Thyroid gland (tissue), 4 donors: Measurements from ENCODE around the gene NKAIN4.

Experiments used
- CTCF ChIP-seq, 6 experiments: fragments of 200-600 bp in 3 of 6; fragments of 450-650 bp in 3 of 6; sonication (generic) in 3 of 6; IDR thresholded peaks; one replicate each; pipeline ENCODE4 v1.5.1; 2016 to 2019; ENCODE audit warnings: antibody characterized with exemption in 6 of 6, mild to moderate bottlenecking in 2 of 6, inconsistent platforms in 1 of 6, moderate library complexity in 1 of 6
- POLR2A ChIP-seq, 2 donors: fragments of 450-650 bp; IDR thresholded peaks; one replicate each; pipeline ENCODE4 v1.6.1; 2017; ENCODE audit warnings: antibody characterized with exemption in 2 of 2, mild to moderate bottlenecking in 2 of 2, moderate library complexity in 1 of 2

DNA sequence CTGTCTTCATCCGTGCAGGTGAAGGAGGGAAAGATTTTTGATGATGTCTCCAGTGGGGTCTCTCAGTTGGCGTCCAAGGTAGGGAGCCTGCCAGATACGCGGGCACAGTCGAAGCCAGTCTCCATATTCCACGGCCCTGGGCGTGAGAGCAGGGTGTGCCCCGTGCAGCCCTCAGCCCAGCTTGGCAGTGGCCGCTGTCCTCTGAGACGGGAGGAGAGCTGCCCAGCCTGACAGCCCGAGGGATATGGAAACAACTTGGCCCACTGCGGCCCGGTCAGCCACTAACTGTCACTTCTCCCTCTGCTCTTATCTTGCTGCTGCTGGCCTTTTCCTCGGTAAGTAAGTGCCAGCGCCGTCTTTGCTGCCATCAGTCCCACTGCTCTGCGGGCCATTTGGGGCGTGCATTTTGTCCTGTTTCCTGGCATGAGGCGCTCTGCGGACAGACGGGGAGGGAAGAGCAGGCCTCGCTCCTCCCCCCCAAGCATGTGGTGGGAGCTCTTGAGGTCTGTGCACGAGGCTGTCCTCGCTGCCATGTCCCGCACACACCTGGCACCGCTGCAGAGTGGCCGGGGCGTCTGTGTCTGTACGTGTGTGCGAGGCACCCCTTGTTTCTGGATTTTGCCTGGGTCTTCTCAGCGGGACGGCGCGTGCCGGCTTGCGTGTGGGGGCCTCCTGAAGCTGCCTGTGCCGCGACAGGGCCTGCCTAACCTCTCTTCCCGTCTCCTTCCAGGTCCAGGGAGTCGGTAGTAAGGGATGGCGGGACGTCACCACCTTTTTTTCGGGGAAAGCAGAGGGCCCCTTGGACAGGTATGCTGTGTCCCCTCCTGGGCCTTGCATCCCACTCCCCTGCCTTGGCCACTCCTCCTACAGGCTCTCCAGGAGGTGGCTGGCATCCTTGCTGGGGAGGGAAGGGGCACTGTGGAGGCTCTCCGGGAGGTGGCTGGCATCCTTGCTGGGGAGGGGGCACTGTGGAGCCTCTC is 31.7 kb upstream of the NKAIN4 start:
- TF ChIP-seq CTCF (IDR thresholded peaks at IDR 0.05) (no peak), POLR2A (IDR thresholded peaks at IDR 0.05) (no peak)
